SU-DHL-6 (cell line): ENCODE results near the gene MRC1.

ENCODE experiments used
- H2AFZ ChIP-seq: fragments of 200-600 bp; sonication (generic); 2 replicates; pipeline ENCODE4 v1.6.1; 2014; ENCODE audit warnings: low read depth, mild to moderate bottlenecking, moderate library complexity, mixed read lengths, antibody characterized with exemption, low read length; ENCODE audit not compliant: severe bottlenecking
- H3F3A ChIP-seq: fragments of 200-600 bp; shearing (Covaris generic); 2 replicates; pipeline ENCODE4 v1.6.0; 2016; ENCODE audit warnings: antibody characterized with exemption, mild to moderate bottlenecking; ENCODE audit not compliant: insufficient read depth
- H3K27ac ChIP-seq: fragments of 200-600 bp; sonication (generic); 2 replicates; pipeline ENCODE4 v1.5.1; 2016; ENCODE audit warnings: low read depth, mild to moderate bottlenecking, low read length, moderate library complexity, mixed read lengths
- H3K27me3 ChIP-seq: fragments of 200-600 bp; sonication (generic), shearing (Covaris generic); 2 replicates; pipeline ENCODE4 v1.6.0; 2014; ENCODE audit warnings: mild to moderate bottlenecking, low read length
- H3K36me3 ChIP-seq: fragments of 200-600 bp; sonication (generic); 2 replicates; pipeline ENCODE4 v1.6.1; 2014; ENCODE audit warnings: mild to moderate bottlenecking, low read length, mixed read lengths
- H3K4me2 ChIP-seq: fragments of 300-600, 200-600 bp; shearing (Covaris generic), sonication (generic); 2 replicates; pipeline ENCODE4 v1.6.0; 2014; ENCODE audit warnings: low read length, low read depth, mild to moderate bottlenecking; ENCODE audit not compliant: poor library complexity, severe bottlenecking
- H3K4me3 ChIP-seq: fragments of 200-600 bp; sonication (generic); 2 replicates; pipeline ENCODE4 v1.5.1; 2014; ENCODE audit warnings: antibody characterized with exemption, low read length, mild to moderate bottlenecking, mixed read lengths; ENCODE audit not compliant: insufficient read depth, poor library complexity, severe bottlenecking
- H3K79me2 ChIP-seq: fragments of 200-600 bp; sonication (generic); 2 replicates; pipeline ENCODE4 v1.6.1; 2014; ENCODE audit warnings: mild to moderate bottlenecking, low read length, moderate library complexity; ENCODE audit not compliant: insufficient read depth
- H3K9ac ChIP-seq: fragments of 200-600 bp; sonication (generic); 2 replicates; pipeline ENCODE4 v1.7.0; 2014; ENCODE audit warnings: mild to moderate bottlenecking, low read length
- H3K9me2 ChIP-seq: fragments of 200-600 bp; sonication (generic); replicated peaks from 2 replicates; pipeline ENCODE4 v1.6.1; 2014; ENCODE audit warnings: low read length; ENCODE audit not compliant: insufficient read depth
- H3K9me3 ChIP-seq: fragments of 200-600 bp; sonication (generic); 2 replicates; pipeline ENCODE4 v1.6.1; 2014; ENCODE audit warnings: low read length, mixed read lengths; ENCODE audit not compliant: insufficient read depth
- H4K20me1 ChIP-seq: fragments of 200-600 bp; sonication (generic); 2 replicates; pipeline ENCODE4 v1.6.1; 2014; ENCODE audit warnings: low read depth, mild to moderate bottlenecking, antibody characterized with exemption, low read length, moderate library complexity, mixed read lengths
- EZH2phosphoT487 ChIP-seq: fragments of 200-600 bp; sonication (generic), shearing (Covaris generic); conservative IDR thresholded peaks from 2 replicates; pipeline ENCODE4 v1.6.1; 2018; ENCODE audit warnings: mild to moderate bottlenecking, antibody characterized with exemption, low read length, moderate library complexity, mixed read lengths
- TF ChIP-seq, protein P1 (sequence below): fragments of 200-600 bp; sonication (generic); IDR thresholded peaks from one replicate; pipeline ENCODE4 v1.5.1; 2017; ENCODE audit warnings: antibody characterized with exemption, mild to moderate bottlenecking, low read length, moderate library complexity; ENCODE audit not compliant: insufficient read depth, poor library complexity, severe bottlenecking

The MRC1 gene

DNA sequence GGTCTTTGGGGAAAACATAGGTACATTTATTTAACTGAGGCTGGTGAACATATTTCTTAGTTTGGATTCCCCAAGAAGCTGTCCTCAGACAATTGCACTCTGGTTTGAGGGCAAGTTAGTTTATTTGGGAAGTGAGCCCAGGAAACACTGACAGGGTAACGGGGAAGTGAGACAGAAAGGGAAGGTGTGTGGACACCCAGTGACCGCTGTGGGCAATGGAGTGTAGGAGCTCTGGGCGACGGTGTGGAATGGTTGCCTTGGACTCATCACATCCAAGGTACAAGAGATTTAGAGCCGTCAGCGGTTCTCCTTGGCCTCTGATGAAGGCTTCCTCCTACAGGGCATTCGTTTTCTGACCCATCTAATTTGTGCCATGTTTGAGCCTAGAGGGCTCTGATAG, 7.1 kb downstream of the MRC1 start:
- no peak for TF ChIP-seq EZH2phosphoT487
- TF ChIP-seq, protein P1, sequence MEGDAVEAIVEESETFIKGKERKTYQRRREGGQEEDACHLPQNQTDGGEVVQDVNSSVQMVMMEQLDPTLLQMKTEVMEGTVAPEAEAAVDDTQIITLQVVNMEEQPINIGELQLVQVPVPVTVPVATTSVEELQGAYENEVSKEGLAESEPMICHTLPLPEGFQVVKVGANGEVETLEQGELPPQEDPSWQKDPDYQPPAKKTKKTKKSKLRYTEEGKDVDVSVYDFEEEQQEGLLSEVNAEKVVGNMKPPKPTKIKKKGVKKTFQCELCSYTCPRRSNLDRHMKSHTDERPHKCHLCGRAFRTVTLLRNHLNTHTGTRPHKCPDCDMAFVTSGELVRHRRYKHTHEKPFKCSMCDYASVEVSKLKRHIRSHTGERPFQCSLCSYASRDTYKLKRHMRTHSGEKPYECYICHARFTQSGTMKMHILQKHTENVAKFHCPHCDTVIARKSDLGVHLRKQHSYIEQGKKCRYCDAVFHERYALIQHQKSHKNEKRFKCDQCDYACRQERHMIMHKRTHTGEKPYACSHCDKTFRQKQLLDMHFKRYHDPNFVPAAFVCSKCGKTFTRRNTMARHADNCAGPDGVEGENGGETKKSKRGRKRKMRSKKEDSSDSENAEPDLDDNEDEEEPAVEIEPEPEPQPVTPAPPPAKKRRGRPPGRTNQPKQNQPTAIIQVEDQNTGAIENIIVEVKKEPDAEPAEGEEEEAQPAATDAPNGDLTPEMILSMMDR, result no peak
- Histone ChIP-seq H3K36me3 (no peaks in the 10 kb centered on the region), H3K9me3 (no peaks in the 10 kb centered on the region), H3K79me2 (no peaks in the 10 kb centered on the region), H3K9ac (no peak overlapping the region), H3K9me2 (no peaks in the 10 kb centered on the region), H3K27ac (no peak overlapping the region), H3F3A (no peaks in the 10 kb centered on the region), H2AFZ (no peak overlapping the region), H3K27me3 (no peaks in the 10 kb centered on the region), H3K4me3 (no peak overlapping the region), H3K4me2 (no peak overlapping the region), H4K20me1 (no peaks in the 10 kb centered on the region)

DNA sequence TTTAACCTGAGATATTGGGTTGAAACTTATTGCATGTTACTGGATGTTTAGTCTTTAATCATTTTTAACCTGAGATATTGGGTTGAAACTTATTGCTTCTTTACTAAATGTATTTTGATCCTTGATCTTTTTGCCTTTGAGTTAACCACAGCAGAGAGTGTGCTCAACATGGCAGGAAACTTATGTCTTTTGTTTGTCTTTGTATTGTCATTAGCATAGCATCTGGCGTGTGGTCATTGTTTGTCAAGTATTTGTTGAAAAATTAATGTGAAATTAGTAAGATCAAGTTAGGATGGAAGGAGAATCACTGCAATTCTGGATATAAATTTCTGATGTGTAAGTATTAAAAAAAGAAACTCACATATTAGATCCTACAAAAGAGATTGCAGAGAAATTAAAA, 8.2 kb downstream of the MRC1 start:
- Histone ChIP-seq H4K20me1 (no peaks in the 10 kb centered on the region), H3K4me3 (no peak overlapping the region), H3K9me3 (no peaks in the 10 kb centered on the region), H3K27ac (no peak overlapping the region), H2AFZ (no peak overlapping the region), H3K9me2 (no peaks in the 10 kb centered on the region), H3K79me2 (no peaks in the 10 kb centered on the region), H3K27me3 (no peaks in the 10 kb centered on the region), H3F3A (no peaks in the 10 kb centered on the region), H3K9ac (no peak overlapping the region), H3K36me3 (no peaks in the 10 kb centered on the region), H3K4me2 (no peak overlapping the region)
- TF ChIP-seq, protein P1, result no peak
- no peak for TF ChIP-seq EZH2phosphoT487

DNA sequence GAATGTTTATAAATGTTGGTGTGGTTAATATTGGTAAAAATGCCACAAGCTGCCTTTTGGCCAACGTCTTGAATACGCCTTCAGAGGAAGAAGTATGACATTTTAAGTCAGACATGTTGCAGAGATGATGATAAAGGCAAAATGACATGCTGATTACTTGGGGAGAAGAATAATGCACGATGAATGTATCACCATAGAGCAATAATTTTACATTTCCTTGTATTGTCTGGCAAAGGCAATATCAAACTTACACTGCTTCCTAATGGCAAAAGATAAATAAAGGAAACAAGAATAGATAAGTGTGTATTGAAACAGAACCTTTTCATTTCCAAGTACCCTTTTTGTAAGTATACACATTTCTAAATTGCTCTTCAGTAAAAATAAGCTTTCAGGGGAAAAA, 8.6 kb downstream of the MRC1 start:
- no peaks in the 10 kb centered on the region for H3K79me2 ChIP-seq
- no peaks in the 10 kb centered on the region for H3K9me2 ChIP-seq
- no peaks in the 10 kb centered on the region for H3F3A ChIP-seq
- H3K4me3 ChIP-seq, result no peak overlapping the region
- no peak overlapping the region for H2AFZ ChIP-seq
- H3K36me3 ChIP-seq, result no peaks in the 10 kb centered on the region
- no peak for TF ChIP-seq EZH2phosphoT487
- TF ChIP-seq, protein P1, result no peak
- no peak overlapping the region for H3K4me2 ChIP-seq
- no peaks in the 10 kb centered on the region for H3K9me3 ChIP-seq
- no peak overlapping the region for H3K27ac ChIP-seq
- H3K27me3 ChIP-seq, result no peaks in the 10 kb centered on the region
- no peak overlapping the region for H3K9ac ChIP-seq
- H4K20me1 ChIP-seq, result no peaks in the 10 kb centered on the region

DNA sequence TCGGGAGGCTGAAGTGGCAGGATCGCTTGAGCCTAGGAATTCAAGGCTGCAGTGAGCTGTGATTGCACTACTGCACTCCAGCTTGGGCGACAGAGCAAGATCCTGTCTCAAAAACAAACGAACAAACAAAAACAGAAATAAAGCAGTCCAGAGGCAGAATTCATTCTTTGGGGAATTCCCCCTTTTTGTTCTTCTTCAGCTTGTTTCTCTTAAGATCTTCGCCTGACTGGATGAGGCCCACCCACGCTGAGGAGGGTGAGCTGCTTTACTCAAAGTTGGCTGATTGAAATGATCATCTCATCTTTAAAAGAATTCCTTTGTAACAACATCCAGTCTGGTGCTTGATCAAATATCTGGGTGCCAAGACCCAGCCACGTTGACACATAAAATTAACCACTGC, 10.7 kb downstream of the MRC1 start:
- Histone ChIP-seq H3K9ac (no peak overlapping the region), H3K27me3 (no peaks in the 10 kb centered on the region), H2AFZ (no peak overlapping the region), H3F3A (no peaks in the 10 kb centered on the region), H3K79me2 (no peaks in the 10 kb centered on the region), H3K9me2 (no peaks in the 10 kb centered on the region), H3K27ac (no peak overlapping the region), H3K36me3 (no peaks in the 10 kb centered on the region), H4K20me1 (no peaks in the 10 kb centered on the region), H3K4me3 (no peak overlapping the region), H3K9me3 (no peaks in the 10 kb centered on the region), H3K4me2 (no peak overlapping the region)
- TF ChIP-seq, protein P1, result no peak
- no peak for TF ChIP-seq EZH2phosphoT487
